Measurements from ENCODE around the gene C1orf122. TPM values are rescaled to one million over a fixed set of nuclear protein-coding genes. Genes with fewer than 3 reads are reported as not detected.

The C1orf122 gene
- polyA plus RNA-seq, 3 donors = 15.5 to 29.5 (median 22.9) TPM

DNA sequence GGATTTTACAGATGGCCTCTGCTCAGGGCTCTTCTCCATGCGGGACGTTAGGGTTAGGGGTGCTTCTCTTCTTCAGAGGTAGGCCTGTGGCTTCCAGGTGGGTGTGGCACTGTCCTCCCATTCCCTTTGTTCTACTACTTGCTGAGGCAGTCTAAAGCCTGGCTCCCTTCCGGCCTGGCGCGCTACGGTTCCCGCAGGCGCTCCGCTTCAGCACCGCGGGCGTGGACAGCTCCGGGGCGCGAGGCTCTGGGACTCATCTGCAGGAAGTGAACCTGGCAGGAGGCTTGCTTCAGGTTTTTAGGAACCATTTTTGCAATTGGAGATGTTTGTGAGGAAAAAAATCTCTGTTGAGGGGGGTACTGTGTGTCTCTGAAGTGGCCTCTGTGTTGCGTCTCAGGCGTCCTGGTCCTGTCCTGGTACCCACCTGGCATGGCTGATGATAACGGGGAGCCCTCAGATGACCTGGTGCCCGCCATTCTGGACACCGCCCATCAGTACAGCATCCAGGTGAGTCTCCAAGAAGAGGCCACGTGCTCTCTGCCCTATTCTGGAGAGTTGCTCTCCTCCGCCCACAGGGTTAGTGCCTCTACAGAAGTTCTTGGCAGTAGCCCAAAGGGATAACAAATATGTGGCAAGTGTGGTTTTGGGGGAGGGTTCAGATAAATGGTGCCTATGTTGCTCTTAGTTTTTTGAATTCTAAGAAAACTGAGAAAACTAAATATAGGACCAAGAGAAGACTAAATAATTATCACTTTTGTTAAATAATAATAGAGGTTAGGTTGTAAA, 12.1 kb upstream of the C1orf122 start:
- no peak overlapping the region for H3K27ac Mint-ChIP-seq
- H3K4me1 ChIP-seq (ENCODE audit: control insufficient read depth in 1 of 2, insufficient read depth in 2 of 2, low read length in 2 of 2) = peaks cover 3 to 12% of the 10 kb centered on the region in 2 donors
- no peaks in the 10 kb centered on the region for H3K79me2 ChIP-seq (ENCODE audit: insufficient read depth, low read length)
- peaks cover 12 to 17% of the 10 kb centered on the region in 2 donors for H3K36me3 Mint-ChIP-seq
- H3K27me3 Mint-ChIP-seq (ENCODE audit: low read depth in 3 of 3) = peaks cover 43 to 59% (median 43%) of the 10 kb centered on the region in 3 donors
- H3K36me3 ChIP-seq (replicated peaks in 1 of 2; ENCODE audit: control insufficient read depth in 1 of 2, insufficient read depth in 2 of 2, low read length in 2 of 2) = peaks cover 3 to 14% of the 10 kb centered on the region in 2 donors
- no peaks in the 10 kb centered on the region for H4K20me1 ChIP-seq (ENCODE audit: insufficient read depth, low read length)
- H3K9me3 Mint-ChIP-seq = peaks cover 0 to 9% (median 4%) of the 10 kb centered on the region in 7 donors
- DNase-seq = peak; percentile 13 to 39 (median 25)
- H3K9ac ChIP-seq (ENCODE audit: insufficient read depth, low read length, poor library complexity, severe bottlenecking) = no peak overlapping the region
- H3K4me3 ChIP-seq (replicated peaks in 1 of 3; ENCODE audit: low read depth in 2 of 3, low read length in 3 of 3) = no peak overlapping the region
- 37% methylated on average over 19 of the region's 22 CpGs for WGBS (ENCODE audit: insufficient coverage)
- no peak overlapping the region for H3K27ac ChIP-seq (ENCODE audit: low read depth in 1 of 2, low read length in 2 of 2)
- H3K4me1 Mint-ChIP-seq = peaks cover 20% of the 10 kb centered on the region
- peaks cover 22 to 44% of the 10 kb centered on the region in 2 donors for H3K27me3 ChIP-seq (ENCODE audit: control insufficient read depth in 2 of 2, insufficient read depth in 2 of 2, low read length in 2 of 2)
- peak overlapping the region in 1 of 2 donors; percentile 84 for H3K4me3 Mint-ChIP-seq
- H2AFZ ChIP-seq (ENCODE audit: insufficient read depth, low read depth, low read length, poor library complexity, severe bottlenecking) = no peak overlapping the region
- H3K9me3 ChIP-seq (replicated peaks in 1 of 2; ENCODE audit: control insufficient read depth in 1 of 2, insufficient read depth in 1 of 2, low read length in 2 of 2) = peaks cover 0 to 3% of the 10 kb centered on the region in 2 donors
- intact Hi-C loops (cut with micrococcal nuclease) = no loop called here
- TF ChIP-seq, protein P1, sequence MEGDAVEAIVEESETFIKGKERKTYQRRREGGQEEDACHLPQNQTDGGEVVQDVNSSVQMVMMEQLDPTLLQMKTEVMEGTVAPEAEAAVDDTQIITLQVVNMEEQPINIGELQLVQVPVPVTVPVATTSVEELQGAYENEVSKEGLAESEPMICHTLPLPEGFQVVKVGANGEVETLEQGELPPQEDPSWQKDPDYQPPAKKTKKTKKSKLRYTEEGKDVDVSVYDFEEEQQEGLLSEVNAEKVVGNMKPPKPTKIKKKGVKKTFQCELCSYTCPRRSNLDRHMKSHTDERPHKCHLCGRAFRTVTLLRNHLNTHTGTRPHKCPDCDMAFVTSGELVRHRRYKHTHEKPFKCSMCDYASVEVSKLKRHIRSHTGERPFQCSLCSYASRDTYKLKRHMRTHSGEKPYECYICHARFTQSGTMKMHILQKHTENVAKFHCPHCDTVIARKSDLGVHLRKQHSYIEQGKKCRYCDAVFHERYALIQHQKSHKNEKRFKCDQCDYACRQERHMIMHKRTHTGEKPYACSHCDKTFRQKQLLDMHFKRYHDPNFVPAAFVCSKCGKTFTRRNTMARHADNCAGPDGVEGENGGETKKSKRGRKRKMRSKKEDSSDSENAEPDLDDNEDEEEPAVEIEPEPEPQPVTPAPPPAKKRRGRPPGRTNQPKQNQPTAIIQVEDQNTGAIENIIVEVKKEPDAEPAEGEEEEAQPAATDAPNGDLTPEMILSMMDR (IDR thresholded peaks at IDR 0.05) = no peak
- no peak overlapping the region for H3K4me2 ChIP-seq (replicated peaks; ENCODE audit: extremely low read depth, low read length, poor library complexity, severe bottlenecking)

GRCh38 chr1:37797750-37798345, 9.7 kb upstream of the C1orf122 start:
- Histone ChIP-seq H2AFZ (ENCODE audit: insufficient read depth, low read depth, low read length, poor library complexity, severe bottlenecking) (no peak overlapping the region), H3K79me2 (ENCODE audit: insufficient read depth, low read length) (no peaks in the 10 kb centered on the region), H4K20me1 (ENCODE audit: insufficient read depth, low read length) (no peaks in the 10 kb centered on the region), H3K4me1 (ENCODE audit: control insufficient read depth in 1 of 2, insufficient read depth in 2 of 2, low read length in 2 of 2) (peaks cover 3 to 12% of the 10 kb centered on the region in 2 donors), H3K36me3 (replicated peaks in 1 of 2; ENCODE audit: control insufficient read depth in 1 of 2, insufficient read depth in 2 of 2, low read length in 2 of 2) (peaks cover 14 to 35% of the 10 kb centered on the region in 2 donors), H3K27me3 (ENCODE audit: control insufficient read depth in 2 of 2, insufficient read depth in 2 of 2, low read length in 2 of 2) (peaks cover 13 to 23% of the 10 kb centered on the region in 2 donors), H3K9me3 (replicated peaks in 1 of 2; ENCODE audit: control insufficient read depth in 1 of 2, insufficient read depth in 1 of 2, low read length in 2 of 2) (peaks cover 0 to 3% of the 10 kb centered on the region in 2 donors), H3K4me2 (replicated peaks; ENCODE audit: extremely low read depth, low read length, poor library complexity, severe bottlenecking) (no peak overlapping the region), H3K27ac (ENCODE audit: low read depth in 1 of 2, low read length in 2 of 2) (no peak overlapping the region), H3K9ac (ENCODE audit: insufficient read depth, low read length, poor library complexity, severe bottlenecking) (no peak overlapping the region), H3K4me3 (replicated peaks in 1 of 3; ENCODE audit: low read depth in 2 of 3, low read length in 3 of 3) (no peak overlapping the region)
- DNase-seq = no peak
- TF ChIP-seq, protein P1 (IDR thresholded peaks at IDR 0.05) = no peak
- H3K9me3 Mint-ChIP-seq = peaks cover 0 to 10% (median 4%) of the 10 kb centered on the region in 7 donors
- no peak overlapping the region for H3K4me3 Mint-ChIP-seq
- H3K27ac Mint-ChIP-seq = no peak overlapping the region
- peaks cover 23% of the 10 kb centered on the region for H3K4me1 Mint-ChIP-seq
- 100% methylated on average over 1 of the region's 3 CpGs for whole genome bisulfite sequencing (ENCODE audit: insufficient coverage)
- intact Hi-C loops (cut with micrococcal nuclease) = no loop called here
- peaks cover 23 to 37% (median 25%) of the 10 kb centered on the region in 3 donors for H3K27me3 Mint-ChIP-seq (ENCODE audit: low read depth in 3 of 3)
- H3K36me3 Mint-ChIP-seq = peaks cover 26 to 32% of the 10 kb centered on the region in 2 donors
